Neural cell (in vitro differentiated cells): ENCODE data around the gene TPSAB1.

ENCODE experiments used
- CTCF ChIP-seq: fragments of 450-650 bp; IDR thresholded peaks from 2 replicates; pipeline ENCODE4 v1.5.1; 2014; ENCODE audit warnings: antibody characterized with exemption, mild to moderate bottlenecking, moderate library complexity; ENCODE audit not compliant: poor library complexity, severe bottlenecking
- POLR2AphosphoS5 ChIP-seq: IDR thresholded peaks from 2 replicates; pipeline ENCODE4 v1.6.1; 2012
- RAD21 ChIP-seq: fragments of 450-650 bp; conservative IDR thresholded peaks from 2 replicates; pipeline ENCODE4 v1.6.1; 2014; ENCODE audit warnings: antibody characterized with exemption, mild to moderate bottlenecking, moderate library complexity
- TAF1 ChIP-seq: IDR thresholded peaks from 2 replicates; pipeline ENCODE4 v1.6.1; 2012; ENCODE audit warnings: low read depth

- TF ChIP-seq RAD21 = no peak
- no peak for TF ChIP-seq CTCF
- TF ChIP-seq POLR2AphosphoS5 = no peak
- no peak for TF ChIP-seq TAF1
Measured at GRCh38 chr16:1210461-1210860, 30.0 kb upstream of the TPSAB1 start.
